Myocyte (in vitro differentiated cells): ENCODE results near the gene SLC35B3. TPM values are rescaled to one million over a fixed set of nuclear protein-coding genes. Genes with fewer than 3 reads are reported as not detected.
"Not testable (repeated sequence)": the region's sequence is repeated elsewhere in the genome, so short reads cannot be mapped to it uniquely, and the experiment has no call there.

Source experiments
- DNase-seq: peaks from one replicate; pipeline ENCODE4 v3.0.0-alpha.2; 2012; ENCODE audit warnings: low read depth
- total RNA-seq: library from RNA; depleted of rRNA; stranded (reverse); fragments of >200 nt; gene quantifications from 2 replicates; pipeline ENCODE4 v1.2.3, GENCODE V29; 2014

SLC35B3 gene
- total RNA-seq, 1 donor from 2014 or later = 12.0 TPM

DNA sequence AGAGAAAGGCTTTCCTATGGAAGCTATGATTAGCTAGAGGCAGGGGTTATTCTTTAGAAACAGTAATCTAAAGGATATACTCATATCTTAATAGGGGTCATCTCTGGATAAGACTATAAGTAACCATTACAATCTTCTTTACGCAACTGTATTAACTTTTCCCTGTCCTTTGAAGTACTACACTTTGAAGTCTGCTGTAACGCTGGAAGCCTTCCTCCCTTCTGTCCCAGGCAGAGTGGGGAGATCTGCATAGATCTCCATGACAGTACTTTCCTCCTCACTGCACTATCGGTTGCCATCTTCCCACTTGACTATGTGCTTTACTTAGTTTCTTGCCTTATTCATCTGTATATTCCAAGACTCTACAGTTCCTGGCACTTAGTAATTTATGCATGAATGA is 20.1 kb downstream of the SLC35B3 start:
- DNase-seq = no peak

- DNase-seq = no peak
These were observed 20.5 kb downstream of the SLC35B3 start for GRCh38 chr6:8414844-8415243.

DNA sequence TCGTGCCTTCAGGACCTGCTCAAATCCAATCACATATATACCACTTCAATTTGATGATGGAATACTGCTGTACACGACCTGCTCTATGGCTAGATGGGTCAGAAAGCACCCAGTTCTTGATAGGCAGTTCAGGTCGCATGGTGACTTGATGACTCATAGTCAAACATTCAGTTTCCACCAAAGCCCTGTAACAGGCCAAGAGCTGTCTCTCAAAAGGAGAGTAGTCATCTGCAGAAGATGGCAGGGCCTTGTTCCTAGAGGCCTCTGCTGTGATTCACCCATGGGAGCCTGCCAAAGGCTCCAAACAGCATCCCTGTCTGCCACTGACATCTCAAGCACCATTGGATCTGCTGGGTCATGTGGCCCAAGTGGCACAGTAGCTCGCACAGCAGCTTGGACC is 29.4 kb downstream of the SLC35B3 start:
- not testable (repeated sequence) for DNase-seq

DNA sequence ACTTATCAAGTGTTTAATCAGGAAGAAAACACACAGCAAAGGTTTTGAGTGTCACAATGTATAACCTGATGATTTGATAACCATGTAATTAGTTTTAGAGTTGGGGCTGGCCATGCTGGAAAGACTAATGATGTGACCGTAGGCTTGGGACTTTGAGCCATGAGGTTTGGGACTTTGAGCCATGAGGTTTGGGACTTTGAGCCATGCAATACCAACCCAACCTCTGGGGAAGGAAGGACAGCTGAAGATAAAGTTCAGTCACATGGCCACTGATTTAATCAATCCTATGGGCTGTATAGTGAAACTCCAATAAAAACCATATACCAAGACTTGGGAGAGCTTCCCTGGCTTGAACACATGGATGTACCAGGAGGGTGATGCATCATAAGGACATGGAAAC is 32.8 kb downstream of the SLC35B3 start:
- DNase-seq = no peak

DNA sequence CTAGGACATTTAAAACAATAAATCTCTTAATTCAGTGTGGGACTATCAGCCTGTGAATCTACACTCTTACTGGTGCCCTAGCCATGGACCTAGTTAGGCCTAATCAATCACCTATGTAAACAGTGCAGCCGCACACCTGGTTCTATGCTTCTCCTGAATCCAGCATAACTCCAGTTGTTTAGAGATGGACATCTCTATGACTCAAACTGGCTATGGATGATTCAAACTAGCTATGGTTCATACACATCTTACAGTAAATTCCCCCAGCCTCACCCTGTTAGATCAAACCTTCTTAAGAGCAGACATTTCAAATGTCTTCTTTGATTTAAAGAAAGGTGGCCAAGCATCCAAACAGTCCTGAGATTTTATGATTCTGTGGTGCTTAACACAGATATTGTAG is 34.7 kb downstream of the SLC35B3 start:
- no peak for DNase-seq

DNA sequence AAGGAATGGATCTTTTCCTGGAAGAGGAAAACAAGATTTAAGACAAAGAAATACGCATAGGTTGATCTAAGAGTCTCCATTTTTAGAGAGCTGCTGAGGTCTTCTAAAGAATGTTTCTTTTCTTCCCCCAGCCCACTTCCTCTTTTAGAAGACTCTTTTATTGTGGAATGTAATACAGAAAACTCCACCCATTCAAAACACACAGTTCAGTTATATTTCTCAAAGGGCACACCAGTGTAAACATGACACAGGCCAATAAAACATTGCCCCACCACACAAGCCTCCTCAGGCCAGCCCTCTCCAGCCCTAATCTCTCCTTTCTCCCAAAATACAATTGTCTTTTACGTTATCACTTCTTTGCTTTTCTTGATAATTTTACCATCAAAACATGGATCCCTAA is 42.8 kb downstream of the SLC35B3 start:
- no peak for DNase-seq

DNA sequence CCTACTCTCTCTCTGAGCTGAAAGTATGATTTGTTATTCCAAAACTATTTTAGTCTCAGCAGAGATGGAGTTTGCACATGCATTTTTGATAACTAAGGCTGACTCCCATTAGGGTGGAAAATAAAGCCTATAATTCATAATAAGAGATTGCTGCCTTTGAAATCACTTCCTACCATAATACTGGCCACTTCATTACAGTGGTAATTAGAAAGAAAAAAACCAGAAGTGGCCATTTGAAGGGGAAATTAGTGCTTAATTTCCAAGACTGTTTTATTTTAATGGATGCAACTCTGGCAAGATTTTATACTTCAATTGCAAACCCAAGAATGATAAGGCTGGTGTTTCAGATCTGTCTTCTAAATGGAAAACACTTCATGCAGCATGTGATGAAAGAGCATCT is 43.4 kb downstream of the SLC35B3 start:
- no peak for DNase-seq

- DNase-seq = no peak
These were observed 46.1 kb downstream of the SLC35B3 start for GRCh38 chr6:8389036-8389818.

GRCh38 chr6:8387942-8388437 is 47.4 kb downstream of the SLC35B3 start:
- no peak for DNase-seq

DNA sequence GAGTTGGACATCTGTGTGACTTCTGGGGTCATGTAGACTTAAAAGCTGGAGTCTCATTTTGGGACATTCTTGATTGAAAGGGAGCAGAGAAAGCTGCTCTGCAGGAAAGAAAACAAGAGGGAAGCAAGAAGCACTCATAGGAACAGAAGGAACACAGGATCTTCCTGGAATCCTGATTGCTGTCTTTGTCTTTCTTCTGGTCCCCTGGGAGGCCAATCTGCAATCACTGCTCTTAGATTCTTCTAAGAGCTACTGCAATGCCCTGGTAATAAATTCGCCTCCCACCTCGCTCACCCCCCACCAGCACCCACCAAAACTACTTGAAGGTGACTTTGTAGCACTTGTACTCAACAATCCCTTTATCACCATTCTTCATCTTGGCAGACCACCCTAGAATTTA is 51.8 kb downstream of the SLC35B3 start:
- no peak for DNase-seq

GRCh38 chr6:8382434-8382833 is 52.9 kb downstream of the SLC35B3 start:
- DNase-seq = no peak

- DNase-seq = no peak
These were observed 59.4 kb downstream of the SLC35B3 start for GRCh38 chr6:8375916-8376315.
